Retina (tissue), 1 donor: ENCODE results near the gene ERC2.
A peak's percentile ranks its signal among the peaks of the same experiment; 100 is the strongest.

Experiments
- DNase-seq: peaks from one replicate; pipeline ENCODE4 v3.0.0-alpha.2; 2016

Gene ERC2

GRCh38 chr3:55601366-55602080, 866.7 kb downstream of the ERC2 start:
- DNase-seq = no peak

GRCh38 chr3:55598224-55598623, 870.0 kb downstream of the ERC2 start:
- no peak for DNase-seq

- no peak for DNase-seq
Measured at GRCh38 chr3:55597641-55598040, 870.6 kb downstream of the ERC2 start.

- DNase-seq = no peak
Measured at GRCh38 chr3:55596212-55596611, 872.1 kb downstream of the ERC2 start.

- DNase-seq = no peak
Measured at GRCh38 chr3:55595420-55595819, 872.8 kb downstream of the ERC2 start.

GRCh38 chr3:55592572-55592971, 875.7 kb downstream of the ERC2 start:
- no peak for DNase-seq

- no peak for DNase-seq
Measured at GRCh38 chr3:55591888-55592287, 876.4 kb downstream of the ERC2 start.

GRCh38 chr3:55588146-55588765, 880.0 kb downstream of the ERC2 start:
- DNase-seq = no peak

- no peak for DNase-seq
Measured at GRCh38 chr3:55585856-55586255, 882.4 kb downstream of the ERC2 start.

GRCh38 chr3:55584716-55585368, 883.4 kb downstream of the ERC2 start:
- DNase-seq = no peak

- DNase-seq = no peak
Measured at GRCh38 chr3:55584030-55584429, 884.2 kb downstream of the ERC2 start.

GRCh38 chr3:55583475-55583874, 884.8 kb downstream of the ERC2 start:
- DNase-seq = no peak

GRCh38 chr3:55579496-55579895, 888.8 kb downstream of the ERC2 start:
- DNase-seq = no peak

- no peak for DNase-seq
Measured at GRCh38 chr3:55576621-55577388, 891.5 kb downstream of the ERC2 start.

- DNase-seq = no peak
Measured at GRCh38 chr3:55574671-55575070, 893.6 kb downstream of the ERC2 start.

GRCh38 chr3:55572816-55573215, 895.5 kb downstream of the ERC2 start:
- no peak for DNase-seq

- DNase-seq = peak; percentile 44
Measured at GRCh38 chr3:55571913-55572312, 896.4 kb downstream of the ERC2 start.

- DNase-seq = no peak
Measured at GRCh38 chr3:55571216-55571813, 897.0 kb downstream of the ERC2 start.

- no peak for DNase-seq
Measured at GRCh38 chr3:55570271-55570711, 898.0 kb downstream of the ERC2 start.

- DNase-seq = no peak
Measured at GRCh38 chr3:55569033-55569599, 899.2 kb downstream of the ERC2 start.

- no peak for DNase-seq
Measured at GRCh38 chr3:55567615-55568014, 900.7 kb downstream of the ERC2 start.

- DNase-seq = no peak
Measured at GRCh38 chr3:55567121-55567520, 901.1 kb downstream of the ERC2 start.

- no peak for DNase-seq
Measured at GRCh38 chr3:55565521-55565920, 902.7 kb downstream of the ERC2 start.
